Measurements from ENCODE around the gene SCGB1C2. TPM values are rescaled to one million over a fixed set of nuclear protein-coding genes. Genes with fewer than 3 reads are reported as not detected.

The SCGB1C2 gene
- total and polyA plus RNA-seq, 10 donors: not detected

GRCh38 chr17:143785-144281 is 6.5 kb downstream of the SCGB1C2 start:
- H3K27me3 ChIP-seq (replicated peaks in 1 of 7): peaks cover 0 to 5% (median 0%) of the 10 kb centered on the region in 7 donors
- H3K9me3 ChIP-seq: no peaks in the 10 kb centered on the region
- H3K4me3 ChIP-seq: peak overlapping the region in 1 of 8 donors; percentile 7
- intact Hi-C loops (cut with DNase I; ENCODE audit: low total_unique reads): no loop called here
- peak; percentile 95 for DNase-seq
- peaks cover 0 to 15% (median 10%) of the 10 kb centered on the region in 6 donors for H3K4me1 ChIP-seq
- 2 to 8% (median 3%) methylated on average over 20 to 44 of the region's 44 CpGs for WGBS, 5 donors
- H3K27ac ChIP-seq: no peak overlapping the region
- peaks cover 0 to 28% (median 2%) of the 10 kb centered on the region in 6 donors for H3K36me3 ChIP-seq
- peak; percentile 86 to 99 (median 97) for TF ChIP-seq CTCF (IDR thresholded peaks at IDR 0.05 in 8 of 11, conservative IDR thresholded peaks at IDR 0.05 in 3 of 11)
- TF ChIP-seq POLR2AphosphoS5 (IDR thresholded peaks at IDR 0.05): peak in 2 of 3 donors; percentile 73 to 79
- no peak for TF ChIP-seq POLR2A (IDR thresholded peaks at IDR 0.05)

- intact Hi-C loops (cut with DNase I; ENCODE audit: low total_unique reads): no loop called here
- TF ChIP-seq POLR2AphosphoS5 (IDR thresholded peaks at IDR 0.05) (no peak), CTCF (IDR thresholded peaks at IDR 0.05 in 8 of 11, conservative IDR thresholded peaks at IDR 0.05 in 3 of 11) (no peak)
- DNase-seq: no peak
Measured at GRCh38 chr17:144936-145670, 7.7 kb downstream of the SCGB1C2 start.

GRCh38 chr17:145671-146541 is 8.5 kb downstream of the SCGB1C2 start:
- Histone ChIP-seq H3K36me3 (peaks cover 0 to 44% (median 2%) of the 10 kb centered on the region in 6 donors), H3K27ac (peak overlapping the region in 1 of 8 donors; percentile 3), H3K9me3 (no peaks in the 10 kb centered on the region), H3K4me3 (no peak overlapping the region), H3K27me3 (replicated peaks in 1 of 7) (peaks cover 0 to 5% (median 0%) of the 10 kb centered on the region in 7 donors), H3K4me1 (peaks cover 0 to 15% (median 10%) of the 10 kb centered on the region in 6 donors)
- DNase-seq: peak; percentile 68
- 78 to 90% (median 84%) methylated on average over 13 to 16 of the region's 16 CpGs for WGBS, 5 donors
- TF ChIP-seq POLR2AphosphoS5 (IDR thresholded peaks at IDR 0.05) (no peak), CTCF (IDR thresholded peaks at IDR 0.05 in 8 of 11, conservative IDR thresholded peaks at IDR 0.05 in 3 of 11) (no peak), POLR2A (IDR thresholded peaks at IDR 0.05) (no peak)
- intact Hi-C loops (cut with DNase I; ENCODE audit: low total_unique reads): no loop called here

More at GRCh38 chr17:144936-145670, 7.7 kb downstream of the SCGB1C2 start:
- Histone ChIP-seq H3K27ac (no peak overlapping the region), H3K4me3 (no peak overlapping the region), H3K9me3 (no peaks in the 10 kb centered on the region), H3K36me3 (peaks cover 0 to 41% (median 2%) of the 10 kb centered on the region in 6 donors), H3K27me3 (replicated peaks in 1 of 7) (peaks cover 0 to 5% (median 0%) of the 10 kb centered on the region in 7 donors), H3K4me1 (peaks cover 0 to 15% (median 10%) of the 10 kb centered on the region in 6 donors)
- 76 to 97% (median 84%) methylated on average over 7 of the region's 7 CpGs for WGBS, 5 donors
